ENCODE results near the gene GPSM1. TPM values are rescaled to one million over a fixed set of nuclear protein-coding genes. Genes with fewer than 3 reads are reported as not detected.

GPSM1 gene
- total RNA-seq, 1 experiment from 2014 or later, result 26.4 TPM

GRCh38 chr9:136340356-136341041, 13.2 kb downstream of the GPSM1 start:
- RAD21 ChIA-PET (ENCODE audit: low non-redundant PET in 1 of 2, low total read pairs in 2 of 2, uncharacterized antibody in 2 of 2, unreplicated experiment in 2 of 2), result no interaction called here
- H3K4me1 ChIP-seq (ENCODE audit: control insufficient read depth in 1 of 2, insufficient read depth in 2 of 2, low read length in 2 of 2), result peaks cover 10 to 23% of the 10 kb centered on the region in 2 experiments; a peak in 3 of 4 replicates
- H3K4me3 ChIP-seq (replicated peaks in 1 of 2; ENCODE audit: low read depth in 1 of 2, low read length in 2 of 2), result no peak overlapping the region
- H4K20me1 ChIP-seq (ENCODE audit: insufficient read depth), result no peaks in the 10 kb centered on the region
- H3K4me2 ChIP-seq (ENCODE audit: low read length), result no peak overlapping the region
- POLR2A ChIA-PET, result no interaction called here
- CTCF ChIA-PET, result interaction anchor here (1.1 to 1.2 kb wide), 2 partner anchors 11 to 22 kb away, joined by 3 read pairs; no protein-coding TSS in a partner anchor
- no peak overlapping the region for H3K27ac ChIP-seq (ENCODE audit: low read depth, low read length)
- DNase-seq (ENCODE audit: low read depth, low spot score) (no peak), ATAC-seq (no peak)
- H2AFZ ChIP-seq (ENCODE audit: low read depth, low read length, poor library complexity, severe bottlenecking), result no peak overlapping the region
- no peaks in the 10 kb centered on the region for H3K9me2 ChIP-seq (ENCODE audit: insufficient read depth)
- BruUV-seq (replicated peaks), result no TSS peak
- H3K27me3 ChIP-seq (ENCODE audit: insufficient read depth, low read length), result no peaks in the 10 kb centered on the region
- H3K9ac ChIP-seq (ENCODE audit: low read length), result no peak overlapping the region
- no peaks in the 10 kb centered on the region for H3K9me3 ChIP-seq (ENCODE audit: control insufficient read depth in 1 of 2, insufficient read depth in 1 of 2, low read depth in 1 of 2, low read length in 2 of 2)
- no peaks in the 10 kb centered on the region; a peak in 1 of 4 replicates for H3K36me3 ChIP-seq (ENCODE audit: control insufficient read depth in 1 of 2, insufficient read depth in 2 of 2, low read length in 2 of 2)
- intact Hi-C loops (cut with micrococcal nuclease), result no loop called here
- no peaks in the 10 kb centered on the region for H3K79me2 ChIP-seq (ENCODE audit: insufficient read depth, low read length)
- TF ChIP-seq POLR2AphosphoS5 (IDR thresholded peaks at IDR 0.05; ENCODE audit: low read depth, low read length), result no peak
- no peak for TF ChIP-seq ZBTB33 (IDR thresholded peaks at IDR 0.05; ENCODE audit: extremely low read depth, insufficient replicate concordance, low read length)
- TF ChIP-seq ZNF274 (IDR thresholded peaks at IDR 0.05; ENCODE audit: low read depth, low read length), result no peak
- TF ChIP-seq MAX (IDR thresholded peaks at IDR 0.05), result no peak
- TF ChIP-seq EZH2phosphoT487 (IDR thresholded peaks at IDR 0.05; ENCODE audit: borderline replicate concordance), result no peak

Data from HCT116 (cell line).